GM12878 (cell line): ENCODE data around the gene FGD6. TPM values are rescaled to one million over a fixed set of nuclear protein-coding genes. Genes with fewer than 3 reads are reported as not detected.

Source experiments
- ATAC-seq: fragments of 200-7000 bp; cut with Tn5 transposase; 3 replicates; pipeline ENCODE4 v1.9.1; 2020; ENCODE audit warnings: mild to moderate bottlenecking, moderate library complexity
- BruUV-seq: library from RNA; stranded (reverse); fragments of 400-500 nt; replicated peaks from 2 replicates; lab custom pipeline; 2021; lab: Mats Ljungman, UMichigan
- CTCF ChIA-PET: fragments of 300-600 bp; sonication (Branson Sonifier 250); formaldehyde crosslinking; extraction: SDS; loops from one replicate; lab custom pipeline; 2021; ENCODE audit warnings: inconsistent platforms; lab: Yijun Ruan, JAX
- POLR2A ChIA-PET: fragments of 350-600 bp; formaldehyde crosslinking; extraction: SDS; loops from one replicate; lab custom pipeline; 2021; ENCODE audit warnings: inconsistent platforms; lab: Charles Lee
- RAD21 ChIA-PET: fragments of 300-600 bp; sonication (Branson Sonifier 250); formaldehyde crosslinking; loops from one replicate; lab custom pipeline; 2023; ENCODE audit warnings: antibody characterized with exemption; ENCODE audit not compliant: unreplicated experiment; lab: Charles Lee
- SMC1A ChIA-PET: fragments of 300-600 bp; sonication (Branson Sonifier 250); formaldehyde crosslinking; loops from one replicate; lab custom pipeline; 2023; ENCODE audit not compliant: unreplicated experiment, uncharacterized antibody; lab: Charles Lee
- DNase-seq: peaks from one replicate; pipeline ENCODE4 v3.0.0-alpha.2; 2011; ENCODE audit warnings: low read depth, low spot score
- FAIRE-seq: peaks from 3 replicates; lab custom pipeline; 2011; peaks lifted over from hg19 to GRCh38; lab: Jason Lieb, UNC
- H2AFZ ChIP-seq: 2 replicates; pipeline ENCODE4 v1.6.0; 2011; ENCODE audit warnings: low read depth, low read length, control low read depth; ENCODE audit not compliant: control insufficient read depth
- H3K27ac ChIP-seq: 2 replicates; pipeline ENCODE4 v1.5.1; 2011; ENCODE audit warnings: control low read depth; ENCODE audit not compliant: control insufficient read depth, insufficient read depth
- H3K27me3 ChIP-seq, 2 experiments: replicated peaks in 1 of 2; 2 replicates each; pipeline versions ENCODE4 v1.6.0 to v1.6.1; 2011; ENCODE audit warnings: low read length in 1 of 2; ENCODE audit not compliant: control insufficient read depth in 2 of 2, insufficient read depth in 2 of 2
- H3K36me3 ChIP-seq, 2 experiments: 2 replicates each; pipeline ENCODE4 v1.5.1; 2011; ENCODE audit warnings: low read length in 1 of 2; ENCODE audit not compliant: control insufficient read depth in 2 of 2, insufficient read depth in 2 of 2
- H3K4me1 ChIP-seq: 2 replicates; pipeline ENCODE4 v1.6.1; 2011; ENCODE audit warnings: mild to moderate bottlenecking, low read length, moderate library complexity, mixed read lengths; ENCODE audit not compliant: control insufficient read depth, insufficient read depth
- H3K4me2 ChIP-seq: 2 replicates; pipeline ENCODE4 v1.6.0; 2011; ENCODE audit warnings: control low read depth; ENCODE audit not compliant: control insufficient read depth, insufficient read depth
- H3K4me3 ChIP-seq: fragments of 200-600 bp; sonication (generic); 2 replicates; pipeline ENCODE4 v1.5.1; 2016
- H3K79me2 ChIP-seq: 2 replicates; pipeline ENCODE4 v1.6.0; 2011; ENCODE audit warnings: low read length; ENCODE audit not compliant: control insufficient read depth, insufficient read depth
- H3K9ac ChIP-seq: 2 replicates; pipeline ENCODE4 v1.8.0; 2011; ENCODE audit warnings: low read length, control low read depth, mixed read lengths; ENCODE audit not compliant: control insufficient read depth, insufficient read depth
- H3K9me3 ChIP-seq: replicated peaks from 3 replicates; pipeline ENCODE4 v1.5.1; 2011; ENCODE audit warnings: mild to moderate bottlenecking, low read length; ENCODE audit not compliant: control insufficient read depth, insufficient read depth
- H4K20me1 ChIP-seq: 2 replicates; pipeline ENCODE4 v1.6.0; 2011; ENCODE audit not compliant: control insufficient read depth, insufficient read depth
- CBFB ChIP-seq: IDR thresholded peaks from 2 replicates; pipeline ENCODE4 v1.6.1; 2016; ENCODE audit warnings: antibody characterized with exemption, low read depth
- CEBPB ChIP-seq, 2 experiments: fragments of 150-350 bp in 1 of 2; IDR thresholded peaks; 2 replicates each; pipeline ENCODE4 v1.6.1; 2012 to 2014; ENCODE audit warnings: low read depth in 2 of 2, low read length in 2 of 2, borderline replicate concordance in 1 of 2, inconsistent platforms in 1 of 2
- FOS ChIP-seq: IDR thresholded peaks from 3 replicates; pipeline ENCODE4 v1.6.1; 2011; ENCODE audit warnings: borderline replicate concordance; ENCODE audit not compliant: insufficient read length; ENCODE audit errors: extremely low read depth
- KDM1A ChIP-seq: fragments of 200-600 bp; sonication (generic); IDR thresholded peaks from 2 replicates; pipeline ENCODE4 v1.6.1; 2016; ENCODE audit warnings: borderline replicate concordance
- MEF2B ChIP-seq: fragments of 450-650 bp; IDR thresholded peaks from 2 replicates; pipeline ENCODE4 v1.6.1; 2018; ENCODE audit warnings: mild to moderate bottlenecking, moderate library complexity; ENCODE audit not compliant: partially characterized antibody, poor library complexity, severe bottlenecking
- MYB ChIP-seq: fragments of 150-350 bp; IDR thresholded peaks from 2 replicates; pipeline ENCODE4 v1.6.1; 2014; ENCODE audit warnings: mild to moderate bottlenecking, low read depth, low read length, borderline replicate concordance
- NFYA ChIP-seq: IDR thresholded peaks from 2 replicates; pipeline ENCODE4 v1.6.1; 2011; ENCODE audit warnings: low read depth, mild to moderate bottlenecking, low read length, improper control_type of control experiment, borderline replicate concordance
- RAD21 ChIP-seq: IDR thresholded peaks from 2 replicates; pipeline ENCODE4 v1.6.1; 2011; ENCODE audit warnings: mild to moderate bottlenecking, low read depth, low read length, moderate library complexity; ENCODE audit not compliant: insufficient read depth
- SPI1 ChIP-seq: IDR thresholded peaks from 2 replicates; pipeline ENCODE4 v1.6.1; 2011; ENCODE audit warnings: low read depth, mild to moderate bottlenecking, low read length, moderate library complexity, borderline replicate concordance; ENCODE audit not compliant: insufficient read depth
- SREBF2 ChIP-seq: IDR thresholded peaks from 2 replicates; pipeline ENCODE4 v1.6.1; 2012; ENCODE audit warnings: mild to moderate bottlenecking, low read length
- USF2 ChIP-seq: IDR thresholded peaks from 2 replicates; pipeline ENCODE4 v1.6.1; 2011; ENCODE audit warnings: low read depth, low read length, improper control_type of control experiment, borderline replicate concordance
- ZBTB33 ChIP-seq: fragments of 450-650 bp; IDR thresholded peaks from 2 replicates; pipeline ENCODE4 v1.6.1; 2017; ENCODE audit warnings: mild to moderate bottlenecking
- ZBTB40 ChIP-seq: fragments of 450-650 bp; IDR thresholded peaks from 2 replicates; pipeline ENCODE4 v1.6.1; 2016; ENCODE audit warnings: mild to moderate bottlenecking, moderate library complexity, borderline replicate concordance
- ZNF207 ChIP-seq: fragments of 450-650 bp; IDR thresholded peaks from 2 replicates; pipeline ENCODE4 v1.6.1; 2014; ENCODE audit warnings: antibody characterized with exemption, mild to moderate bottlenecking, borderline replicate concordance
- WGBS: methylation state at CpG from one replicate; pipeline ENCODE4 v1.1.6; 2016; ENCODE audit warnings: low lambda C conversion rate; ENCODE audit not compliant: insufficient replicate concordance, insufficient coverage; ENCODE audit errors: missing lambda C conversion rate; 5-methylcytosine and 5-hydroxymethylcytosine counted together
- in situ Hi-C: fragments of 300-500 bp; cut with MboI; formaldehyde crosslinking; loops from 9 replicates; pipeline ENCODE4 v1.14.3; 2018; ENCODE audit warnings: mixed read lengths
- intact Hi-C: fragments of 100-400 bp; cut with micrococcal nuclease; formaldehyde crosslinking; loops from one replicate; pipeline ENCODE4 v1.14.2; 2022; ENCODE audit not compliant: unreplicated experiment
- polyA plus RNA-seq, 11 experiments: library from polyadenylated mRNA; depleted of rRNA in 4 of 11; unstranded in 6 of 11; stranded (reverse) in 5 of 11; fragments of >200 nt; fragmentation: Nextera tagmentation in 4 of 11; fragmentation: Illumina TruSeq in 1 of 11; extraction: Ambion mirVana in 4 of 11; extraction: Trizol in 1 of 11; gene quantifications; 1 replicate in 1 of 11; 2 replicates in 10 of 11; pipeline versions ENCODE4 v1.2.1 to v1.2.3, GENCODE V29; 2011 to 2016; ENCODE audit warnings: inconsistent platforms in 2 of 11, missing spikeins in 2 of 11, low read depth in 1 of 11
- total RNA-seq, 4 experiments: library from RNA; depleted of rRNA in 3 of 4; stranded (reverse); fragments of >200 nt in 3 of 4; fragmentation: Illumina TruSeq in 1 of 4; extraction: Trizol in 1 of 4; gene quantifications; 2 replicates each; pipeline versions ENCODE4 v1.2.1 to v1.2.3, GENCODE V29; 2013 to 2021
- TF ChIP-seq, protein P1 (sequence below): IDR thresholded peaks from 2 replicates; pipeline ENCODE4 v1.6.1; 2011; ENCODE audit warnings: low read depth, mild to moderate bottlenecking, low read length, moderate library complexity, borderline replicate concordance; ENCODE audit errors: extremely low read depth

FGD6 gene
- total and polyA plus RNA-seq, 10 of the 15 experiments (the other 5 are each of a cell fraction or from before 2014, with no cell fraction given), result 2.4 to 15.5 (median 8.9) TPM

DNA sequence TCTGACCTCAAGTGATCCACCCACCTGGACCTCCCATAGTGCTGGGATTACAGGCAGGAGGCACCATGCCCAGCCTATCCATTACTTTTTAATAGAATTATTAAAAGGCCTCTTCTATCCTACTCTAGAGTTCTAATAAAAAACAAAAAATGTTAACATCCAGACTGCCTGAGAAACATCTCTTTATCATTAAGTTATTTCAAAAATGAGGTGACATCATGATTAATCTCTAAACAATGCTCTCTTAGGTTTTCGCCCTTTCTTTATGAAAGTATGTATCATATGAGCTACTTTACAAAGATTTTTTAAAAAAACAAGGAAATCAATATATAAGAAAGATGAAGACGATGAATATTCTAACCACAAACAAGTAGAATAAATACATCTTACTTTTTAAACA, 52.6 kb downstream of the FGD6 start:
- no peak overlapping the region for H3K4me3 ChIP-seq
- no peak overlapping the region for H3K4me2 ChIP-seq
- ATAC-seq, result no peak
- no peaks in the 10 kb centered on the region for H3K9me3 ChIP-seq
- TF ChIP-seq MYB (no peak), CEBPB (IDR thresholded peaks at IDR 0.05; ENCODE audit: borderline replicate concordance in 1 of 2, low read depth in 2 of 2, low read length in 2 of 2) (no peak), CBFB (no peak), USF2 (no peak), FOS (no peak), ZBTB33 (no peak), MEF2B (no peak), ZNF207 (no peak), RAD21 (no peak), SPI1 (no peak), KDM1A (no peak), SREBF2 (no peak), ZBTB40 (no peak), NFYA (no peak)
- TF ChIP-seq, protein P1, sequence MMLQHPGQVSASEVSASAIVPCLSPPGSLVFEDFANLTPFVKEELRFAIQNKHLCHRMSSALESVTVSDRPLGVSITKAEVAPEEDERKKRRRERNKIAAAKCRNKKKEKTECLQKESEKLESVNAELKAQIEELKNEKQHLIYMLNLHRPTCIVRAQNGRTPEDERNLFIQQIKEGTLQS, result no peak
- in situ Hi-C loops (no loop called here), intact Hi-C loops (no loop called here)
- H3K79me2 ChIP-seq, result no peaks in the 10 kb centered on the region
- H3K36me3 ChIP-seq, result no peaks in the 10 kb centered on the region; a peak in 1 of 4 replicates
- ChIA-PET RAD21 (interaction anchor here (0.7 kb wide), 1 partner anchor 266 kb away, joined by 3 read pairs; no protein-coding TSS in a partner anchor), POLR2A (no interaction called here), CTCF (interaction anchor here (0.9 kb wide), 1 partner anchor 17 kb away, joined by 4 read pairs; no protein-coding TSS in a partner anchor), SMC1A (no interaction called here)
- FAIRE-seq, result no peak
- no TSS peak for BruUV-seq
- 87% methylated on average over 2 of the region's 2 CpGs for WGBS
- no peak overlapping the region for H3K9ac ChIP-seq
- no peaks in the 10 kb centered on the region for H3K27me3 ChIP-seq
- H3K27ac ChIP-seq, result no peak overlapping the region
- no peak overlapping the region for H2AFZ ChIP-seq
- H3K4me1 ChIP-seq, result no peaks in the 10 kb centered on the region
- no peaks in the 10 kb centered on the region for H4K20me1 ChIP-seq
- no peak for DNase-seq
